ENCODE measurements around the gene PTPDC1.

PTPDC1 gene

DNA sequence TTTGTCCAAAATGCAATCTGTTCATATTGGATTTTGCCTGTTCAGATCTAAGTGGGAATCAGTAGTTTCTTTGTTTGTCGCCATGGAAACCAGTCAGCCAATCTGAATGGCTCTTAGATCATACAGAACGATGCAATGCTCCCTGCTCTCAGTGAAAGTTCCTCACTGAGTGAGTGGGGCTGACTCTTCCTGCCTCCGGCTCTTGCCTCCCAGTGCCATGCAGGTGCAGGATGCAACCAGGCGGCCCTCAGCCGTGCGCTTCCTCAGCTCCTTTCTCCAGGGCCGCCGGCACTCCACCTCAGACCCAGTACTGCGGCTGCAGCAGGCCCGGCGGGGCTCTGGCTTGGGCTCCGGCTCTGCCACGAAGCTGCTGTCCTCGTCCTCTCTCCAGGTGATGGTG lies at the start of gene PTPDC1:
Gene PTPDC1 (plus strand): TSS at position 151 of the 400 bp plus-strand sequence. CDS start 67 bp downstream, at position 218.
- DNase-seq (ENCODE audit: low spot score in 2 of 2): peak; percentile 58 to 63
- Histone ChIP-seq H3K36me3 (replicated peaks) (no peaks in the 10 kb centered on the region), H3K9me3 (no peaks in the 10 kb centered on the region), H3K27me3 (ENCODE audit: low read depth) (no peaks in the 10 kb centered on the region), H3K4me1 (peaks cover 22% of the 10 kb centered on the region), H3K4me3 (peak within 1 kb of the TSS; percentile 6; the same call in 1 of the 2 replicates)
- in situ Hi-C loops (cut with MboI; ENCODE audit: low sequenced_read_pairs): no loop called here

- Histone ChIP-seq H3K4me1 (peaks cover 10% of the 10 kb centered on the region), H3K4me3 (no peak overlapping the region), H3K9me3 (peaks cover 4% of the 10 kb centered on the region; the same call in 1 of the 2 replicates), H3K27me3 (ENCODE audit: low read depth) (no peaks in the 10 kb centered on the region), H3K36me3 (replicated peaks) (no peaks in the 10 kb centered on the region; the same call in none of the 2 replicates)
- DNase-seq (ENCODE audit: low spot score in 2 of 2): no peak
- in situ Hi-C loops (cut with MboI; ENCODE audit: low sequenced_read_pairs): no loop called here
These were observed 49.8 kb upstream of the PTPDC1 start for GRCh38 chr9:94034511-94034910.

DNA sequence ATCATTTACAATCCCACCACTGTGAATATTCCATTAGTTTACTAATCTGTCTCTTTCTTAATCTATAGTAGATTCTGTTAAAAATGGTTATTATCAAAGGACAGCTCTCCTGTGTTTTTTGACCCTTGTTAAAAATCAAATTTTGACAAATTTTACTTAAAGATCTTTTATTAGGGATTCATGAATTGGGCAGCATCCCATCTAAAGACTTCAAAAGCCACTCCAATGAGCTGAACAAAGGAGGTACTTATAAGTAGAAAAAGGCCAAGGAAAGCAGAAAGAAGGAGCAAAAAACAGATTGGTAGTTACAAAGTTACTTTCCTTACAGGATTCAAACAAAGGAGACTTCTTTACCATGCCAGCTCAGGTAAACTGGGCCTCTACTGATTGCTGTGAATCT lies 44.5 kb upstream of the PTPDC1 start:
- H3K4me3 ChIP-seq: no peak overlapping the region
- H3K9me3 ChIP-seq: peaks cover 4% of the 10 kb centered on the region; the same call in 1 of the 2 replicates
- in situ Hi-C loops (cut with MboI; ENCODE audit: low sequenced_read_pairs): no loop called here
- no peaks in the 10 kb centered on the region for H3K4me1 ChIP-seq
- H3K36me3 ChIP-seq (replicated peaks): no peaks in the 10 kb centered on the region; the same call in 1 of the 2 replicates
- no peaks in the 10 kb centered on the region for H3K27me3 ChIP-seq (ENCODE audit: low read depth)
- no peak for DNase-seq (ENCODE audit: low spot score in 2 of 2)

- Histone ChIP-seq H3K9me3 (no peaks in the 10 kb centered on the region), H3K27me3 (ENCODE audit: low read depth) (no peaks in the 10 kb centered on the region), H3K4me1 (no peaks in the 10 kb centered on the region), H3K4me3 (no peak overlapping the region), H3K36me3 (replicated peaks) (no peaks in the 10 kb centered on the region)
- in situ Hi-C loops (cut with MboI; ENCODE audit: low sequenced_read_pairs): no loop called here
- no peak for DNase-seq (ENCODE audit: low spot score in 2 of 2)
These were observed 41.5 kb upstream of the PTPDC1 start for GRCh38 chr9:94042516-94043360.

GRCh38 chr9:94054716-94055115 lies 29.5 kb upstream of the PTPDC1 start:
- H3K27me3 ChIP-seq (ENCODE audit: low read depth): no peaks in the 10 kb centered on the region
- H3K9me3 ChIP-seq: no peaks in the 10 kb centered on the region
- in situ Hi-C loops (cut with MboI; ENCODE audit: low sequenced_read_pairs): no loop called here
- no peak for DNase-seq (ENCODE audit: low spot score in 2 of 2)
- no peaks in the 10 kb centered on the region for H3K36me3 ChIP-seq (replicated peaks)
- no peaks in the 10 kb centered on the region for H3K4me1 ChIP-seq
- no peak overlapping the region for H3K4me3 ChIP-seq

DNA sequence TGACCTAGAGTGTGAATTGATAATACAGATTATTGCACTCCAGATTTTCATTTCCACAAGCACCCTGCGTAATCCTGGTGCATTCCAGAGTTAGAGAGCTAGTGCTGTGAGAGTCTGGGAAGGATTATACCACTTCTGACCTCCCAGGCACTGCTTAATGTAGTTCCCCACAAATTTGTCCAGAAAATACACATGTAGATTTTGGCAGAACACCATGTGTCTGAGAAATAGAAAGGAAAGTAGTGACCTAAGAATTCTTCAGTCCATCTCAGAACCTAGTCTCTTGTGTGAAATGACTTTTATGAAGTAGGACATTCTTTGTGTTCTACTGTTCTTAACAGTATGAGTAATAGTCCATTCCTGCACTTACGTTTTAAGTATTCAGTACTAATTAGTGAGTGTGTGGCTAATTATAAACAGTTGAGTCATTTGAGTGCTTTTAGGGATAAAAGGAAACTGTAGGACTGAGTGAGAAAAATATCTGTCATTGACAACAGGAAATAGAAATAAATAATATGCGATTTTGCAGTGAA lies 27.8 kb upstream of the PTPDC1 start:
- no peaks in the 10 kb centered on the region for H3K4me1 ChIP-seq
- H3K36me3 ChIP-seq (replicated peaks): no peaks in the 10 kb centered on the region
- no peaks in the 10 kb centered on the region for H3K9me3 ChIP-seq
- H3K27me3 ChIP-seq (ENCODE audit: low read depth): no peaks in the 10 kb centered on the region
- H3K4me3 ChIP-seq: no peak overlapping the region
- in situ Hi-C loops (cut with MboI; ENCODE audit: low sequenced_read_pairs): no loop called here
- no peak for DNase-seq (ENCODE audit: low spot score in 2 of 2)

DNA sequence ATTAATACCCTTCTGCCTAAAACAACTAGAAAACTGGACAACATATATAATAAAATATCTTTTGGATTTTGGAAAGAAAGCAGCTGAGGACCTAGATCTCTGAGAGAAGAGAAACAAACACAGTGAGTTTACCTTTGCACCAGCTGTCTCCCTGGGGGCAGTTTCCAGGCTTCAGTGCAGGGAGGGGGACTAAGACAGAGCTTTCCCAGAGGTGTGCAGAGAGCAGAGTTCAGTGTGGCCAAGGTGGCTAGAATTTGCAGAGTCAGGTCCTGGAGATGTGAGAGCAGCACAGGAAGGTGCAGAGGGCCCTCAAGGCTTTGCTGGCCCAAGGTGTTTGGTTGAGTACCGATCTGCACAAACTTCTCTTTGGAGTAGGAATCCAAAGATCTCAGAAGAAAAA lies 26.3 kb upstream of the PTPDC1 start:
- H3K4me1 ChIP-seq: no peaks in the 10 kb centered on the region
- in situ Hi-C loops (cut with MboI; ENCODE audit: low sequenced_read_pairs): no loop called here
- no peaks in the 10 kb centered on the region for H3K27me3 ChIP-seq (ENCODE audit: low read depth)
- H3K36me3 ChIP-seq (replicated peaks): no peaks in the 10 kb centered on the region
- H3K9me3 ChIP-seq: no peaks in the 10 kb centered on the region
- DNase-seq (ENCODE audit: low spot score in 2 of 2): no peak
- H3K4me3 ChIP-seq: no peak overlapping the region

GRCh38 chr9:94061864-94062263 lies 22.4 kb upstream of the PTPDC1 start:
- Histone ChIP-seq H3K27me3 (ENCODE audit: low read depth) (no peaks in the 10 kb centered on the region), H3K9me3 (no peaks in the 10 kb centered on the region), H3K4me1 (no peaks in the 10 kb centered on the region), H3K36me3 (replicated peaks) (no peaks in the 10 kb centered on the region), H3K4me3 (no peak overlapping the region)
- no peak for DNase-seq (ENCODE audit: low spot score in 2 of 2)
- in situ Hi-C loops (cut with MboI; ENCODE audit: low sequenced_read_pairs): no loop called here

DNA sequence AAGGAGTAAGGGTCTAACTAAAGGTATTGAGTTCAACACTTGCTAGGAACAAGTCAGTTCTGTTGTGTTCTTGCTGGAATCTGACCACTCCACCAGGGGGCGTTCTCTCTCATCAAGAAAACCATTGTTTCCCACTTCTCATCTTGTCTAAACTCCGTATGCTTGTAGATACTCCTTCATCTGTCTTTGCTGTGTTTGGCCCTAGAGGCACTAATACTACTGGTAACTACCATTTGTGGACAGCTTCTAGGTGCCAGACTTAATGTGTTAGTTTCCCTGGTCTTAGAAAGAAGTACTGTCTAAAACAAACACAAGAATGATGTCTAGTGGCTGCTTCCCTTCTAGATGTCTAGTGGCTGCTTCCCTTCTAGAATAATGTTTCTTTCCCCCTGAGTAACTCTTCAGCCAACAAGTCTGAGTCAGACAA lies 18.7 kb upstream of the PTPDC1 start:
- in situ Hi-C loops (cut with MboI; ENCODE audit: low sequenced_read_pairs): no loop called here
- Histone ChIP-seq H3K4me1 (no peaks in the 10 kb centered on the region), H3K4me3 (no peak overlapping the region), H3K36me3 (replicated peaks) (no peaks in the 10 kb centered on the region; the same call in 1 of the 2 replicates), H3K27me3 (ENCODE audit: low read depth) (no peaks in the 10 kb centered on the region), H3K9me3 (no peaks in the 10 kb centered on the region)
- DNase-seq (ENCODE audit: low spot score in 2 of 2): peak; percentile 77 to 84

- H3K27me3 ChIP-seq (ENCODE audit: low read depth): no peaks in the 10 kb centered on the region
- H3K36me3 ChIP-seq (replicated peaks): no peaks in the 10 kb centered on the region; the same call in 1 of the 2 replicates
- H3K4me1 ChIP-seq: no peaks in the 10 kb centered on the region
- no peaks in the 10 kb centered on the region for H3K9me3 ChIP-seq
- in situ Hi-C loops (cut with MboI; ENCODE audit: low sequenced_read_pairs): no loop called here
- H3K4me3 ChIP-seq: no peak overlapping the region
- no peak for DNase-seq (ENCODE audit: low spot score in 2 of 2)
These were observed 16.0 kb upstream of the PTPDC1 start for GRCh38 chr9:94068257-94068656.

DNA sequence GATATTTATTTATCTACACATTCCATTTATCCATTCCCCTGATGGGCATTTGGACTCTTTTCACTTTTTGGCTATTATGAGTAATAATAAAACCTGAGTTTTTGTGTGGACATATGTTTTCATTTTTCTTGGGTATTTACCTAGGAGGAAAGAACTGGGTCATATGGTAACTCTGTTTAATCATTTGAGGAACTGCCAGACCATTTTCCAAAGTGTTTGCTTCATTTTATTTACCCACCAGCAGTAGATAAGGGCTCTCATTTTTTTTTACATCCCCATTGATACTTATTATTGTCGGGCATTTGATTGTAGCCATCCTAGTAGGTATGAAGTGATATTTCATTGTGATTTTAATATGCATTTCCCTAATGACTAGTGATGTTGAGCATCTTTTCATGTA lies 7.7 kb upstream of the PTPDC1 start:
- Histone ChIP-seq H3K36me3 (replicated peaks) (no peaks in the 10 kb centered on the region), H3K27me3 (ENCODE audit: low read depth) (no peaks in the 10 kb centered on the region), H3K9me3 (no peaks in the 10 kb centered on the region), H3K4me1 (no peaks in the 10 kb centered on the region), H3K4me3 (no peak overlapping the region)
- in situ Hi-C loops (cut with MboI; ENCODE audit: low sequenced_read_pairs): loop anchor here (10.0 kb wide), 1 partner anchor 138 kb away; no protein-coding TSS in a partner anchor
- DNase-seq (ENCODE audit: low spot score in 2 of 2): no peak

DNA sequence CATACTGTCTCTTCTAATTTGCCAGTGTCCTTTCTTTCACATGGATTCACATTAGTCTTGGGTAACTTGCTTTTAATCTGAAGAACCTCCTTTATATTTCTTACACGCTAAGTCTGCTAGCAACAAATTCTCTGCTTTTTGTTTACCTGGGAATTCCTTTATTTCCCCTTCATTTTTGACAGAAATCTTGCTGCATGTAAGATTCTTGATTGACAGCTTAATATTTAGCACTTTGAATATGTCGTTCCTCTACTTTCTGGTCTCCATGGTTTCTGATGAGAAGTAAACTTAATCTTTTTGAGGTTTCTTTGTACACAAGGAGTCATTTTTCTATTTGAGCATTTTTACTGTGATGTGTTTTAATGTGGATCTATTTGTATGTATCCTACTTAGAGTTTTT lies 6.2 kb upstream of the PTPDC1 start:
- DNase-seq (ENCODE audit: low spot score in 2 of 2): no peak
- in situ Hi-C loops (cut with MboI; ENCODE audit: low sequenced_read_pairs): loop anchor here (10.0 kb wide), 1 partner anchor 137 kb away; no protein-coding TSS in a partner anchor
- no peaks in the 10 kb centered on the region for H3K27me3 ChIP-seq (ENCODE audit: low read depth)

DNA sequence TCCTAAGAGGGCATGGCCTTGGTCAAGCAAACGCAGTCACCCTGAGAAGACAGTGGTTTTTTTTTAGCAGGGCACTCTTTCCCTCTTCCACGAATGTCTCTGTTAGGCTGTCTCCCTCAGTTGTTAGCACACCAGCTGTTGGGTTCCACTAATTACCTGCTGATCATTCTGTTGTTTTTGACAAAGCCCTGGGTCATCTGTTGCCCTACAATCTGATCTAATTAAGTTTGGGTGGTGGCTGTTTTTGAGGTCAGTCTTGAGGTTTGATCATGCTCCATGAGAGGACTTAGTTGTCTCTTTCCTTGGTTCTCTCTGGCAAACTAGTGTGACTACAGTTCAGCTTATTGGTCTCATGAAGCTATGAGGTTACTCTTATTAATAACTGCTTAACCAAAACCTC lies 5.0 kb upstream of the PTPDC1 start:
- peaks cover 22% of the 10 kb centered on the region for H3K4me1 ChIP-seq
- no peaks in the 10 kb centered on the region for H3K27me3 ChIP-seq (ENCODE audit: low read depth)
- H3K36me3 ChIP-seq (replicated peaks): no peaks in the 10 kb centered on the region
- H3K4me3 ChIP-seq: no peak overlapping the region
- H3K9me3 ChIP-seq: no peaks in the 10 kb centered on the region
- no peak for DNase-seq (ENCODE audit: low spot score in 2 of 2)
- in situ Hi-C loops (cut with MboI; ENCODE audit: low sequenced_read_pairs): loop anchor here (10.0 kb wide), 1 partner anchor 136 kb away; no protein-coding TSS in a partner anchor

More for the DNA sequence above, 6.2 kb upstream of the PTPDC1 start:
- Histone ChIP-seq H3K4me1 (peaks cover 12% of the 10 kb centered on the region), H3K36me3 (replicated peaks) (no peaks in the 10 kb centered on the region), H3K4me3 (no peak overlapping the region), H3K9me3 (no peaks in the 10 kb centered on the region)

- Histone ChIP-seq H3K4me1 (peaks cover 22% of the 10 kb centered on the region), H3K4me3 (no peak overlapping the region), H3K27me3 (ENCODE audit: low read depth) (no peaks in the 10 kb centered on the region), H3K36me3 (replicated peaks) (no peaks in the 10 kb centered on the region), H3K9me3 (no peaks in the 10 kb centered on the region)
- no peak for DNase-seq (ENCODE audit: low spot score in 2 of 2)
- in situ Hi-C loops (cut with MboI; ENCODE audit: low sequenced_read_pairs): no loop called here
These were observed 4.0 kb upstream of the PTPDC1 start for GRCh38 chr9:94080249-94080648.
